RCC 7860 (cell line): ENCODE data around the gene CNDP1.
"Not testable (repeated sequence)": the region's sequence is repeated elsewhere in the genome, so short reads cannot be mapped to it uniquely, and the experiment has no call there.

Experiments used
- DNase-seq: peaks from one replicate; pipeline ENCODE4 v3.0.0-alpha.2; 2015; ENCODE audit warnings: low spot score
- FAIRE-seq: peaks from 2 replicates; lab custom pipeline; 2012; peaks lifted over from hg19 to GRCh38; lab: Jason Lieb, UNC

Gene CNDP1

GRCh38 chr18:74519320-74520095 is 14.8 kb upstream of the CNDP1 start:
- no peak for DNase-seq
- no peak for FAIRE-seq

DNA sequence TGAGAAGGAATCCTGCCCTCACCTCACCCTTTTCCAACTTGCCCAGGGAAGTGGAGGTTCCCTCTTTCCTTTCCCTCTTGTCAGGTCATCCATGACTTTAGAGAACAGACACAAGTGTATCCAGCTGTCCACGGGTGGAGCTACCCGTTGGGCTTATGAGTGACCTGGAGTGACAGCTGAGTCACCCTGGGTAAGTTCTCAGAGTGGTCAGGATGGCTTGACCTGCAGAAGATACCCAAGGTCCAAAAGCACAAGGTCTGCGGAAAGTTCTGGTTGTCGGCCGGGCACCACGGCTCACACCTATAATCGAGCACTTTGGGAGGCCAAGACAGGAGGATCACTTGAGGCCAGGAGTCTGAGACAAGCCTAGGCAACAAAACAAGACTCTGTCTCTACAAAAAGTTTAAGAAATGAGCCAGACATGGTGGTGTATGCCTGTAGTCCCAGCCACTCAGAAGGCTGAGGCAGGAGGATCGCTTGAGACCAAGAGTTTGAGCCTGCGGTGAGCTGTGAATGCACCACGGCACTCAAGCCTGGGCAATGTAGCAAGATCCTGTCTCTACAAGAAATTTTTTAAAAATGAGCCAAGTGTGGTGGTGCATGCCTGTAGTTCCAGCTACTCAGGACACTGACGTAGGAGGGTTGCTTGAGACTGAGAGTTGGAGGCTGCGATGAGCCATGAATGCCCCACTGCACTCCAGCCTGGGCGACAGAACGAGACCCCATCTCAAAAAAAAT is 14.0 kb upstream of the CNDP1 start:
- FAIRE-seq, result no peak
- DNase-seq, result no peak

- FAIRE-seq (no peak), DNase-seq (no peak)
Observed at GRCh38 chr18:74521068-74521725, 13.1 kb upstream of the CNDP1 start.

DNA sequence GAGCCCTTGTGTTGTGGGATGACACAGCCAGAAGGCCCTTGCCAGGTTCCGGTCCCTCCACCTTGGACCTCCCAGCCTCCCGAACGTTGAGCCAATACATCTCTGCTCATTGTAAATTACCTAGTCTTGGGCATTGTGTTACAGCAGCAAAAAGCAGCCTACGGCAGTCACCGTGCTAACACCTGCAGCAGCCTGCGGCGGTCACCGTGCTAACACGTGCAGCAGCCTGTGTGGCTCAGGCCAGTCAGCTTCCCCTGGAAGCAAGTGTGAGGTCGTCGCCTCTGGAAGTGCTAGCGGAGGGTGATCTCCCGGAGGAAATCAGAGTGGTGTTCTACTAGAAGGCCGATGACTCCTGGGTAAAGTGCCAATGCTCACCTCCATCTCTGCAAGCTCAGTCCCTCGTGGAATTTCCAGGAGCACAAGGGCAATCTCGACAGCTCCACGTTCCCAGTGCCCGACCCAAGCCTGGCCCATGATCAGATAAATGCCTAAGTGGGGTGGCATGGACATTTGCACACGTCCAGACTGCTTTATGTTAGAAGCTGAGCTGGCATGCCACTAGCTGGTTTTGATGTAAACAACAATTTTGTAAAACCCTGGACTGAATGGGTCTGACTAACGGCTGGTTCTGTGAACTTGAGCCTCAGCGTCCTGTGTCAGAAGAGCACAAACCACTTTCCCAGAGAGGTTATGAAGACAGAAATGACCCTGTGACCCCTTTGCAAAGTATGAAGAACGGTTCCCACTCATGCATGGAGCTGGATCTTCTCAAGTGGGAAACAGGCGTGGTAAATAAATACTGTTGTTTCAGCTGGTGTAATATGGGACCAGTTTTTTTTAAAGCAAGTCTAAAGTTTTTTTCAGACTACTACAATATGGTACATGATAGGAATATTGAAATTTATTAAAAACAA is 11.4 kb upstream of the CNDP1 start:
- FAIRE-seq (peak; percentile 75), DNase-seq (peak; percentile 23)

GRCh38 chr18:74524097-74524496 is 10.2 kb upstream of the CNDP1 start:
- DNase-seq (peak; percentile 33), FAIRE-seq (peak; percentile 61)

DNA sequence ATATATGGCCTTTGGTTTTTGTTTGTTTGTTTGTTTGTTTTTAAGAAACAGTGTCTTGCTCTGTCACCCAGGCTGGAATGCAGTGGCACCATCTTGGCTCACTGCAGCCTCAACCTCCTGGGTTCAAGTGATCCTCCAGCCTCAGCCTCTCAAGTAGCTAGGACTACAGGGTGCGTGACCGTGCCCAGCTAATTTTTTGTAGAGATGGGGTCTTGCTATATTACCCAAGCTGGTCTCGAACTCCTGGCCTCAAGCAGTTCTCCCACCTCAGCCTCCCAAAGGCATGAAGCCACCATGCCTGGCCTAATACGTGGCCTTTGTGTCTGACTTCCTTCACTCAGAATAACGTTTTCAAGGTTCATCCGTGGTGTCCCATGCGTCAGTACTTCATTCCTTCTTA is 9.4 kb upstream of the CNDP1 start:
- not testable (repeated sequence) for DNase-seq, FAIRE-seq

GRCh38 chr18:74525741-74526140 is 8.6 kb upstream of the CNDP1 start:
- no peak for DNase-seq
- no peak for FAIRE-seq

DNA sequence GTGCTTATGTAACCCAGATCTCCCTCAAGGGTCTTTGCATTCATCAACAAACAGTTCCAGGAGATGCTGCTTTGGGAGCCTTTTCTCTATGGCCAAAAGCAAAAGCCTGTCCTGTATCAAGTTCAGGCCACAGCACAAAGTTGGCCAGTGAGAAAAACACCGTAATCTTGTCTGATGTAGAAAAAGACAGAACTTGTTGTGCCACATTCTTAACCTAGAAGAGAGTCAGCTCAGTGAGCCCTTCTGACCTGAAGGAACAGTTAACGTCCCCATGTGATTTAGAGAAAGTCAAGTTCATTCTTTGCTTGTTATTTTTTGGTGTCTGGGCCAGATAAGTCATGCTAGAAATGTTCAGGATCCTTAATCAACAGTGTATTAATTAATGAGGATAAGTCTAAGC is 7.8 kb upstream of the CNDP1 start:
- DNase-seq (no peak), FAIRE-seq (no peak)

DNA sequence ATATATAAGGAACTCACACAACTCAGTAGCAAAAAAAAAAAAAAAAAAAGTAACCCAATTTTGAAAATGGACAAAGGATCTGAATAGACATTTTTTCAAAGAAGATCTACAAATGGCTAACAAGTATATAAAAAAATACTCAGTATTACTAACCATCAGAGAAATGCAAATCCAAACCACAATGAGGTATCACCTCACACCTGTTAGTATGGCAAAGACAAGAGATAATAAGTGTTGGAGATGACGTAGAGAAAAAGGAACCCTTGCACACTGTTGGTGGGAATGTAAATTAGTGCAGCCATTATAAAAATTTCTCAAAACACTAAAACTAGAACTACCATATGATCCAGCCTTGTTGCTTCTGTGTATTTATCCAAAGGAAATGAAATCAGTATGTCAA is 5.8 kb upstream of the CNDP1 start:
- DNase-seq (no peak), FAIRE-seq (no peak)

GRCh38 chr18:74528913-74529312 is 5.4 kb upstream of the CNDP1 start:
- DNase-seq, result no peak
- no peak for FAIRE-seq

DNA sequence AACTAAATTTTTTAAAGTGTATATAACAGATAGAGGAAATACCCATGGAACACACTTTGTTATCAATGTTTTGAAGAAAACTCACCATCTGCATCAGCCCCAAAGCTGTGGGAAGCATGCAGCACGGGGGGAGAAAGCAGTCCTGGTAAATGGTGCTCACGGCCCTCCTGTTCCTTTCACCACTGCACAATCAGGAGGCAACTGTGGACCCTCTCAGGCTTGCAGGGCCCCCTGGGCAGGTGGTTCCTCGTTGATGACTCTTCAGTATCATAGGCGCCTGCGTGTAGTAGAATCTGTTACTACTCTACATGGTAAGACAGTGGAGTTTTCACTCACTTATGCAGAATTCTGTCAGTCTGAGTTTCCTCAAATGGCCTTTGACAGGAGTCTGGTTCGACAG is 4.9 kb upstream of the CNDP1 start:
- FAIRE-seq (no peak), DNase-seq (no peak)

DNA sequence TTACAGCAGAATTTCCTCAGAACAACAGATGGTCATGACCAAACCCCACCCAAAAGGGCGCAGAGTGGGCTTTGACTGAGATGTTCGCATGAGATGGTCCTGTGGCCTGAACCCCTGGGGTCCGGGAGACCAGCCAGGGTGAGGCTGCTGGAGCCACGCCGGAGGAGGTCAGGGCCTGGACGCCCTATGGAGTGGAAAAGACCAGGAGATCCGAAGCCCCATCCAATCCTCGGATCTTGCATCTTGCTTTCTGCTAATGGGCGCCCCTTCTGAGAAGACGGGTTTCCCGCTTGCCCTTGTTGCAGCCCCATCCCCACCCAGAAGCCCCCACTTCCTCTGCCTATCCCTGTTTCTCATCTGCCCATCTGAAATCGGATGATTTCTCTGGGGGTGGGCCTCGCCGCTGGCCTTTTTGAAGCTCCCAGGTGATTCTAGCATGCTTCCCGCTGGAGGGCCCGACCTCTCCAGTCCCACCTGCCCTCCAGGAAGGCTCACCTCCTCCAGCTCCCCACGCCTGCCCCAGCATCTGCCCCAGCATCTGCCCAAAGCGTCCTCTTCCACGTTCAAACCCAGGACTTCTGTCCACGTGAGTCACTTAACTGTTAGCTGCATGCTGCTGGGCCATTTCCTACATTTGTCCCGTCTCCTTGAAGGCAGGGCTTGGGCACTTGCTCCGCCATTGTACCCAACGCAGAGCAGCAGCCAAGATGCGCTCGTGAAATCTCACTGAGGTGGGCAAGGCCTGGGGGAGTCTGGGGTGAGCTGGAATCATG is 4.3 kb upstream of the CNDP1 start:
- no peak for FAIRE-seq

DNA sequence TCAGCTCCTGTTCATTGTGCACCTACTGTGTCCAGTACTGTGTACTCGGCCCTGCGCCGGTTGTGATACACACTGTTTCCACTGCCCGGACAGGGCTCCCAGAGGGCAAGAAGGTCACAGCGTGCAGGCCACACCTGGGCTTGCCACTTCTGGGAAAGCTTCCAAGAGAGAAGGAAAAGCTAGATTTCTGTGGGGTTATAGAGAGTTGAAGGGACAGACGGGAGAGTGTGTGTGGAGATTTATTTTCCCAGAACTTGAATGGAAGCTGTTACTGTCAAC is 3.8 kb upstream of the CNDP1 start:
- DNase-seq, result no peak
- FAIRE-seq, result no peak

More for the DNA sequence above, 4.3 kb upstream of the CNDP1 start:
- DNase-seq, result no peak

DNA sequence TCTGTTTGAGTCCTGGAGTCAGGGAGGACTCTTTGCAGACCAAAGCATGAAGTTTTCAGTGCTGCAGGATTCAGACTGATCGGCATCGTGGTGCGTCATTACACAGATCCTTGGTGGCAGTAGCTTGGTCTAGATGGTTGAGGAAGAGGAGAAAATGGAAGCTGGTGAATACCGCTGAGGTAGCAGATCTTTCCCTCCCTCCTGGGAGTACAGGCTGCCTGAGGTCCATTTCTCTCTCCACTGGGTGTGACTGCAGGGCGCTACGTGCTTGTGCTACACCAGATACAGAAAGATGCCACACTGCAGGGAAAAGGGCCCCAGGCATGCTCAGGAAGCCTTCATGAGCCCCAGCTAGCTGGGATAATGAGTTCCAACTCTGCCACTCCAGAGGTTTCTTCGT is 3.3 kb upstream of the CNDP1 start:
- FAIRE-seq (no peak), DNase-seq (no peak)

DNA sequence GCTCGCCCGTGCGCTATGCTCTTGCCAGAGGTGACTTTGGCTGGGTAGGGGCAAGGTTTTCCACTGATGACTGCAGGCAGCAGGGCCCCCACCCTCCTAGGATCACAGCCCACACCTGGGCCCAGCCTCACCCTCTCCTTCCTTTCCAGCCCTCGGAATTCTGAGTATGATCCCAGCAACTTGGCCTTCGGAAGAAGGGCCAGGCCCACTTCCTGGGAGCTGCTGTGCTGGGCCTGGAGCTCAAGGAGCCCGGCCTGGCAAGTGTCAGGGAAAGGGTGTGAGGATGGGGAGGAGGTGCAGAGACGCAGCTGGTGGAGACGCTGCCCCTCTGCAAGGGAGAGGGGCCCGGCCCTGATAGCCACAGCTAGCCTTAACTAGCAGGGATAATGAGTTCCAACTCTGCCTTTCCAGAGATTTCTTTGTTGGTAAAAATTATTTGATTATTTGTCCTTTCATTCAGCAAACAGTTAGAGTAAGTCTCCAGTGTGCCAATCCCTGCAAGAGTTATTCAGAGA is 1.7 kb upstream of the CNDP1 start:
- FAIRE-seq (no peak), DNase-seq (no peak)

GRCh38 chr18:74533666-74534065 is 634 bp upstream of the CNDP1 start:
- no peak for FAIRE-seq
- DNase-seq, result no peak

DNA sequence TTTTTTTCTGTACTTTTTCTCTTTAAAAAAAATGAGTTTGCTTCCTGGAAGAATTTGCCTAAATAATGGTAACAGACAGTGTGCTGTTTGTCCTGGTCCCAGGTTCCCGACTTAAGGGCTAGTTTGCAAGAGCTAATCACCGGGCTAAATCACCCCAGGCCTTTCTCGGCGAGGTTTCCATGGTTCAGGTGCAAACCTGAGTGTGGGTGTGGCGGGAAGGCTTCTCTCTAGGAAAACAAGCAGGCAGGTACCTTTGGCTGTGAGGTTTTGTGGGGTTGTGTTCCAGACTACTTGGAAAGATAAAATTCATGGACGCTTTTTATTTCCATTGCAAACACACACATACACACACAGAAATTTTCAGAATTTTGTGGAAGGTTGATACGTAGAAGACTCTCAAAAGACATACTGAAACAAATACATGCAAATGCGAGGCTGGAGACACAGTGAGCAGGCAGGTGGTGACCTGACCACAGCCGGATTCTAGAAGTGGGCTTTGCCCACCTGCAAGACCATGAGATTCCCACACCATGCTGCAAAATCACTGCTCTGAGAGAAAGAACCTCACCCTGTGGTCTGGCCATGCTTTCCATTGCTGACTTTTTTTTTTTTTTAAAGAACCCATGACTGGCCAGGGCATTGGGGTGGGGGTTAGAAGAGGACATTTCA is 815 bp downstream of the CNDP1 start:
- DNase-seq (no peak), FAIRE-seq (no peak)

DNA sequence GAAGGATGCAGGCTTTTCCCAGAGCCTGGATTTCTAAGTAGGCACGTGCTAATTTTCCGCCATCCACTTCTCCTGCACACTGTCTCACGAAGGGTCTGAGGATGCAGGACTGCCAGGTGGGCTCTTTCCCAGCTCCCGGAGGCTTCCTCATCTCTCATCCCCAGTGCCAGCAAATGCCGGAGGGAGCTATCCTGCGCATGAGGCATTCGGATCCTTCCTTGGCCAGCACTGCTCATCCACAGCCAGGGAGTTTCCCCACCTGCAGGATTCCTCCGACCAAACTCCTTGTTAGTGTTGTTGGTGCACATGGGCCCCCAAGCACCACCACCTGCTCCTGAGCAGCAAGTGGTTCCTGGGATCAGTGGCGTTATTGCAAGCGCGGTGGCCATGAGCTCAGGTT is 5.0 kb downstream of the CNDP1 start:
- DNase-seq (no peak), FAIRE-seq (no peak)

- no peak for FAIRE-seq
- no peak for DNase-seq
Observed at GRCh38 chr18:74540652-74541421, 6.5 kb downstream of the CNDP1 start.
